ENCODE results near the gene CALB2. TPM values are rescaled to one million over a fixed set of nuclear protein-coding genes. Genes with fewer than 3 reads are reported as not detected.

Gene CALB2
- total RNA-seq, 1 experiment from 2014 or later: 0.85 TPM

- Histone ChIP-seq H4K91ac (ENCODE audit: insufficient read length, low read depth, low read length) (no peak overlapping the region), H3K4me1 (ENCODE audit: insufficient read depth, low read length) (peaks cover 9% of the 10 kb centered on the region), H3K23me2 (ENCODE audit: insufficient read length, low read depth, low read length, poor library complexity, severe bottlenecking) (no peaks in the 10 kb centered on the region), H3K14ac (ENCODE audit: insufficient read depth, low read length) (no peak overlapping the region), H3K9ac (ENCODE audit: extremely low read depth, insufficient read length, low read length) (no peak overlapping the region), H2AK5ac (ENCODE audit: insufficient read length, low read length) (no peak overlapping the region), H3K79me2 (ENCODE audit: insufficient read depth, low read length) (no peaks in the 10 kb centered on the region), H3K23ac (ENCODE audit: insufficient read length, low read depth, low read length) (no peak overlapping the region), H3T11ph (ENCODE audit: low read length) (no peak overlapping the region), H4K8ac (replicated peaks; ENCODE audit: insufficient read length, low read depth, low read length) (no peak overlapping the region), H2BK12ac (ENCODE audit: insufficient read length, low read depth, low read length) (no peak overlapping the region), H3K4me2 (ENCODE audit: insufficient read depth, insufficient read length, low read length) (no peak overlapping the region), H4K5ac (ENCODE audit: insufficient read length, low read depth, low read length) (no peak overlapping the region), H2BK20ac (ENCODE audit: low read depth, low read length, poor library complexity, severe bottlenecking) (no peak overlapping the region), H3K18ac (ENCODE audit: insufficient read length, low read depth, low read length) (no peak overlapping the region), H3K79me1 (ENCODE audit: insufficient read depth, low read depth, low read length, poor library complexity, severe bottlenecking) (no peaks in the 10 kb centered on the region), H3K9me3 (ENCODE audit: control insufficient read depth, low read depth, low read length) (no peaks in the 10 kb centered on the region), H3K27ac (ENCODE audit: insufficient read length, low read depth, low read length) (no peak overlapping the region), H2BK5ac (ENCODE audit: insufficient read length, low read length) (no peak overlapping the region), H3K4ac (ENCODE audit: low read depth, low read length) (no peak overlapping the region), H3K27me3 (ENCODE audit: insufficient read depth, low read length) (no peaks in the 10 kb centered on the region), H2BK15ac (ENCODE audit: low read depth, low read length) (no peak overlapping the region), H2BK120ac (ENCODE audit: low read depth, low read length, poor library complexity, severe bottlenecking) (no peak overlapping the region), H4K20me1 (ENCODE audit: control insufficient read depth, insufficient read depth, insufficient read length) (no peaks in the 10 kb centered on the region), H3K56ac (ENCODE audit: insufficient read length, low read depth, low read length) (no peak overlapping the region), H2AFZ (ENCODE audit: low read length) (no peak overlapping the region)
- WGBS (ENCODE audit: extremely low coverage, insufficient read length, low lambda C conversion rate): 100% methylated on average over 1 of the region's 10 CpGs
- Mint-ChIP-seq H3K9me3 (no peaks in the 10 kb centered on the region), H3K27me3 (ENCODE audit: low read depth) (peaks cover 8% of the 10 kb centered on the region), H3K4me1 (peaks cover 45 to 48% of the 10 kb centered on the region in 2 experiments), H3K27ac (peak overlapping the region; percentile 0 to 63 (median 59); a peak in 4 of 7 replicates), H3K36me3 (ENCODE audit: insufficient read depth in 1 of 3, low read depth in 3 of 3) (no peaks in the 10 kb centered on the region; a peak in 1 of 7 replicates), H3K4me3 (no peak overlapping the region; a peak in 1 of 5 replicates)
- TF ChIP-seq CTCF (conservative IDR thresholded peaks at IDR 0.05): no peak
- no peak for DNase-seq
These were observed 25.7 kb downstream of the CALB2 start for GRCh38 chr16:71384073-71384724.
